ENCODE results near the gene RHOB. TPM values are rescaled to one million over a fixed set of nuclear protein-coding genes. Genes with fewer than 3 reads are reported as not detected.

RHOB gene
- total and polyA plus RNA-seq, 2 experiments from 2014 or later = 15.4 to 92.1 TPM

DNA sequence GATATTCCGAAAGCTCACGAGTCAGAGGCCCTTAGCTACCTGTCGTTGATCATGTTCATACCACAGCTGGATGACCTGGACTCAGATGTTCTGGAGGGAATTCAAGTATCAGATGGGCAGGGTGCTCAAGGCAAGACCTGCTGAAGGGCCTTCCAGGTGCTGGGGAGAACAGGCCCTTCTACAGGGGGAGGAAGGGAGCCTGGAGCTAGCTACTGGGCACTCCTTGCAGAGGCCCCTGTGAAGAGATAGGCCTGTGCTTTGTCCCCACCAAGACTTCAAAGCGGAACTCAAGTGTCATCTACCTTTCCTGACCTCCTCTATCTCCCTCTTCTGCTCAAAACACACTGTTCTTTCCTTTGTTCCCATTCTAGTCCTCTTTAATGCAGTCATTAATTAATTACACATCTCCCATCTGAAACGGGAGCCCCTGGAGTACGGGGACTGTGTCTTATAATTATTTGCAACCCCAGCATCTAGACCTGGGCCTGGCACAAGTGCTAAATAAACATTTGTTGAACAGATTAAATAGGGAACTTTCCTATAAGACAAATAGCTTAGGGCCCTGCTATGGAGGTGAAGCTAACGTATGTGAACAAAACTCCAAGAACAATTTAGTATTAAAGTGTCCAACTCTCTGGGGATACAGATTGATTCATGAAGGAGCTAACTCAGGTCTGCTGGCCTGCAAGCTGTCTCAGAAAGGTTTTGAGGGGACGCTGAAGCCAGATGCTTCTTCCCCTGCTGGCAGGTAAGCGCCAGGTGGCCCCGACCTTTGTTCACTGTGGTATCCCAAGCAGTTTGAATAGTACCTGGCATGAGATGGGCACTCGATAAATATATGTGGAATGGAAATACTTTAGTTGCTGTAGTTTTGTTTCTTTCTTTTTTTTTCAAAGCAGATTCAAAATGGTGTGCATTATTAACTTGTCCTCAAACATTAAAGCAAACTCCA lies 22.0 kb downstream of the RHOB start:
- H3K4me3 ChIP-seq = no peak overlapping the region
- H3K36me3 ChIP-seq = no peaks in the 10 kb centered on the region
- no peak for DNase-seq (ENCODE audit: low read depth in 1 of 2, low spot score in 1 of 2)
- no peaks in the 10 kb centered on the region for H3K27me3 ChIP-seq
- H3K27ac ChIP-seq = no peak overlapping the region
- TF ChIP-seq CTCF (IDR thresholded peaks at IDR 0.05; ENCODE audit: low read depth, low read length) = no peak
- H3K4me1 ChIP-seq (ENCODE audit: low read depth) = no peaks in the 10 kb centered on the region
- no peaks in the 10 kb centered on the region for H3K9me3 ChIP-seq (ENCODE audit: low read depth)

- H3K27me3 ChIP-seq = no peaks in the 10 kb centered on the region
- no peak for TF ChIP-seq CTCF (IDR thresholded peaks at IDR 0.05; ENCODE audit: low read depth, low read length)
- H3K36me3 ChIP-seq = no peaks in the 10 kb centered on the region
- H3K4me1 ChIP-seq (ENCODE audit: low read depth) = no peaks in the 10 kb centered on the region
- no peaks in the 10 kb centered on the region for H3K9me3 ChIP-seq (ENCODE audit: low read depth)
- H3K27ac ChIP-seq = no peak overlapping the region
- no peak overlapping the region for H3K4me3 ChIP-seq
- no peak for DNase-seq (ENCODE audit: low read depth in 1 of 2, low spot score in 1 of 2)
Measured at GRCh38 chr2:20469595-20469994, 22.7 kb downstream of the RHOB start.

GRCh38 chr2:20470211-20470610 lies 23.3 kb downstream of the RHOB start:
- TF ChIP-seq CTCF (IDR thresholded peaks at IDR 0.05; ENCODE audit: low read depth, low read length) = no peak

DNA sequence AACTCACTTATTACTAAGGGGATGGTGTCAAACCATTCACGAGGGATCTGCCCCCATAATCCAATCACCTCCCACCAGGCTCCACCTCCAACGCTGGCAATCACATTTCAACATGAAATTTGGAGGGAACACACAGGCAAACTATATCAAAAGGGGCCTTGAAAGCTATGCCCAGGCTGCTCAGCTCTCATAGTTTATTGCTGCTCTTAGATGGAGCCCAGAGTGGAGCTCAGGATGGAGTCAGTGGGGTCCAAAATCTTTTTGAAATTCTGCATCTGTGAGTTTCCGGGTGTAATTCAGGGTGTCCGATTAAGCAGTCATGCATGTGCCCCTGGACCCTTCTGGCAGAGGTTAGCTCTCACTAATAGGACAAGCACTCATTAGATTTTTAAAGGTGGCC lies 24.3 kb downstream of the RHOB start:
- Histone ChIP-seq H3K4me3 (no peak overlapping the region), H3K27ac (no peak overlapping the region), H3K4me1 (ENCODE audit: low read depth) (no peaks in the 10 kb centered on the region), H3K27me3 (no peaks in the 10 kb centered on the region), H3K36me3 (no peaks in the 10 kb centered on the region), H3K9me3 (ENCODE audit: low read depth) (no peaks in the 10 kb centered on the region)
- DNase-seq (ENCODE audit: low read depth in 1 of 2, low spot score in 1 of 2) = no peak
- TF ChIP-seq CTCF (IDR thresholded peaks at IDR 0.05; ENCODE audit: low read depth, low read length) = no peak

More at GRCh38 chr2:20470211-20470610, 23.3 kb downstream of the RHOB start:
- no peak for DNase-seq (ENCODE audit: low read depth in 1 of 2, low spot score in 1 of 2)
- no peak overlapping the region for H3K4me3 ChIP-seq
- no peaks in the 10 kb centered on the region for H3K36me3 ChIP-seq
- H3K4me1 ChIP-seq (ENCODE audit: low read depth) = no peaks in the 10 kb centered on the region
- no peaks in the 10 kb centered on the region for H3K9me3 ChIP-seq (ENCODE audit: low read depth)
- no peaks in the 10 kb centered on the region for H3K27me3 ChIP-seq
- no peak overlapping the region for H3K27ac ChIP-seq

- no peaks in the 10 kb centered on the region for H3K27me3 ChIP-seq
- H3K27ac ChIP-seq = no peak overlapping the region
- no peaks in the 10 kb centered on the region for H3K9me3 ChIP-seq (ENCODE audit: low read depth)
- DNase-seq (ENCODE audit: low read depth in 1 of 2, low spot score in 1 of 2) = no peak
- no peak for TF ChIP-seq CTCF (IDR thresholded peaks at IDR 0.05; ENCODE audit: low read depth, low read length)
- H3K36me3 ChIP-seq = no peaks in the 10 kb centered on the region
- H3K4me3 ChIP-seq = no peak overlapping the region
- no peaks in the 10 kb centered on the region for H3K4me1 ChIP-seq (ENCODE audit: low read depth)
Measured at GRCh38 chr2:20471902-20472559, 25.2 kb downstream of the RHOB start.
